Measurements from ENCODE around the gene TAX1BP1. TPM values are rescaled to one million over a fixed set of nuclear protein-coding genes. Genes with fewer than 3 reads are reported as not detected.

The TAX1BP1 gene
- total RNA-seq, 1 donor: 102 TPM

GRCh38 chr7:27875832-27876231 lies 135.9 kb downstream of the TAX1BP1 start:
- DNase-seq (ENCODE audit: low read depth): no peak
- no peak overlapping the region for H3K4me3 ChIP-seq (ENCODE audit: low read depth, low read length)
- no peak for TF ChIP-seq CTCF (IDR thresholded peaks at IDR 0.05; ENCODE audit: insufficient read depth, low read length)

GRCh38 chr7:27876756-27877155 lies 136.8 kb downstream of the TAX1BP1 start:
- no peak for TF ChIP-seq CTCF (IDR thresholded peaks at IDR 0.05; ENCODE audit: insufficient read depth, low read length)
- no peak overlapping the region for H3K4me3 ChIP-seq (ENCODE audit: low read depth, low read length)
- no peak for DNase-seq (ENCODE audit: low read depth)

Other genes with a start within 250 kb of the TAX1BP1 start
- 58.1 and 126 TPM in 2 replicates for gene HIBADH, start 77.3 kb upstream of the TAX1BP1 start, total RNA-seq (ENCODE audit: low replicate concordance)